Stimulated activated naive CD4-positive, alpha-beta T cell treated with Interleukin-2 at 50 U/mL for 16 hours (primary cell): ENCODE results near the gene LZTFL1.

Experiments
- DNase-seq: peaks from one replicate; lab custom pipeline; 2025; lab: John Stamatoyannopoulos, UW

LZTFL1 gene, protein sequence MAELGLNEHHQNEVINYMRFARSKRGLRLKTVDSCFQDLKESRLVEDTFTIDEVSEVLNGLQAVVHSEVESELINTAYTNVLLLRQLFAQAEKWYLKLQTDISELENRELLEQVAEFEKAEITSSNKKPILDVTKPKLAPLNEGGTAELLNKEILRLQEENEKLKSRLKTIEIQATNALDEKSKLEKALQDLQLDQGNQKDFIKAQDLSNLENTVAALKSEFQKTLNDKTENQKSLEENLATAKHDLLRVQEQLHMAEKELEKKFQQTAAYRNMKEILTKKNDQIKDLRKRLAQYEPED

DNA sequence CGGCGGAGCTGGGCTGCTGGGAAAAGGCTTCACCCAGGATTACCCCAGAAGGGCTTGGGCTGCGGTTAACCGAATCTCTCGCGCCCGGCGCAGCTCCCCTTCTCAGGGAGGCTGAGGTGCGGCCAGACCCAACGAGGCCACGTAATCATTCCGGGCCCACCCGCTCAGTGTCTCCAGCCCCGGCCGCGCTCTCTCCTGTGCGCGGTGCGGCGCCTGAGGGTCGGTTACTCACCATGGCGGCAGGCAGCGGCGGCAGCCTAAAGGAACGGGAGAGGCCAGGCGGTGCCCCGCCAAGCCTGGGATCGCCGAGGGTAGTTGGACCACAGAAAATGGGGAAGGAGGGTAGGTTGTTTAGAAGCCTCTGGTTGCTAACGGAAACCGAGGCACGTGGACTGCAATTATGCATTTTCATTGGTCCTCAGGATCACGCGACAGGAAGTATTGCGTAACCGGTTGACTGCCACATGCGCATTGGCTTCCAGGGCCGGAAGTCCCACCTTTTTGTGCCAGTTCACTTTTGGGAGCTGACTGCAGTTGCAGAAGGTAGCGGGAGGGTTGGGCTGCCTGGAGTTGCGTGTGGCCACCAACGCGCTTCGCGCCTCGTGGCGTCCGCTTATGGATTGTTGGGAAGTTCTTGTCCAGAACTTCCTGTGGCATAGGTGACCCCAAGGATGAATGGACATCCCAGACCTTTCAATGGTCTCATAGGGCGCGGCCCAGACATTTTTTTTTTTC lies at the start of gene LZTFL1:
Gene LZTFL1, minus strand, starts transcription at position 363 of the 735 bp plus-strand sequence. Its CDS starts 128 bp downstream, at position 235.
- DNase-seq = peak; percentile 90

DNA sequence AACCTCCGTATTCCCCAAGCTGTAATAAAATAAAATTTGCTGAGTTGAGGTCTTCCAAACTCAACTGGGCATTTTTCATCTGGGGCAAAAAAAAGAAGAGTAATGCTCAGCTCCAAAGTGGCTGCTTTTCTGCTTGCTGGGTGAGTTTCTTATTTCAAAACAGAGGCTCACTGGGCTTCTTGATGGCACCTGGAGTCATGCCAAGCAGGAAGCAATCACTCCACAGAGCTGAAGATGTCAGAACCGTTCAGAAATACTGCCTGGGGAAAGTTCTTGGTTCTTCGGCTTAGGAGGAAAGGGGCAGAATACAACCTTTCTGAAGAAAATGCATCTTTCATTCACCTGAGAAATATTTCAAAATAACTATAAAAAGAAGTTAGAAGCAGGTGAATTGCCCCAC lies 48.5 kb upstream of the LZTFL1 start:
- no peak for DNase-seq

DNA sequence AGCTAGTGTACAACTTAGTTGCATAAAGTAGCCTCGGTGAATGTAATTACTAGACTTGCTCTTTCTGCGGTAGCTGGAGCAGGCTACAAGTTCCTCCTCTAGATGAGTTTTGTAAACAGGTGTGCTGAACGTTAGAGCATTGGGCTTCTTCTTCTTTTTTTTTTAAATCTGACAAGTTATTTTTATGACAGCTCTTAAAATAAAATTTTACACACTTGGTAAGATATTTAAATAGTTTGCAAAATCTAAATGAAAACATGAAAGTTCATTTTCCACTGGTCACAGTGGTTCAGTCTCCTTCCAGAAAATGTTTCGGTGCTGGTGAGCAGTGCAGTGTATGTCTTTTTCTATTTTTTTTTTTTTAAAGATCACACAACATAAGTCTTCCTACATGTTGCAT lies 47.4 kb upstream of the LZTFL1 start:
- DNase-seq = no peak

DNA sequence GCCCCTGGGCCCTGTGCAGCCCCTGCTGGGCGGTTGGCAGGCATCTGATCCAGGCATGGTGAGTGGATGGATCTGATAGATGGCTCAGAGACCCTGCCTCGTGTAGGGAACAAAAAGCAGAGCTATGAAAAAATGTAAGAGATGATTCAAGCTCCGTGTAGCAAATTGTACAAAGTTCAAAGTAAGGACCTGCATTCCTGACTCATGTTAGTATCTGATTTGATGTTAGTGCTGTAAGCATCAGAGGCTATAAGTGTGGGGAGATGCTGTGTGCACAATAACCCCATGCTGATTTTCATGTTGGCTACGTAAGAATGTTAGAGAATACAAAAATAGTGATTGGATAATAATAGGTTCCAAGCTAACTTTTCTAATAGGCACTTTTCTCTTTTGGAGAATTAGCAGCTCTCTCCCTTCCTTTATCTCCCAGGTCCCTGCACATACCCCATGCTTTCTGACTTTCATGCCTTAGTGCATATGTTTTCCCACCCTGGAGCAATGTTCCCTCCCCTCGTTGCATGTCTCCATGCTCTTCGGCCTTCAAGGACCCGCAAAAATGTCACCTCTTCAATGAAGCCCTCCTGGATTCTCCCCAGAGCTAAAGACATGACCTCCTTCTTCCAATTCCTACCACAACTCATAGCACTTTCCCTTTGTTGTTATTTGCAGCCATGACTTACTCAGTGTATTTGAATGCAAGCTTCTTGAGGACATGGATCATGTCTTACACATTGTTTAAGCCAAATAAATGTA lies 46.0 kb upstream of the LZTFL1 start:
- DNase-seq = no peak

DNA sequence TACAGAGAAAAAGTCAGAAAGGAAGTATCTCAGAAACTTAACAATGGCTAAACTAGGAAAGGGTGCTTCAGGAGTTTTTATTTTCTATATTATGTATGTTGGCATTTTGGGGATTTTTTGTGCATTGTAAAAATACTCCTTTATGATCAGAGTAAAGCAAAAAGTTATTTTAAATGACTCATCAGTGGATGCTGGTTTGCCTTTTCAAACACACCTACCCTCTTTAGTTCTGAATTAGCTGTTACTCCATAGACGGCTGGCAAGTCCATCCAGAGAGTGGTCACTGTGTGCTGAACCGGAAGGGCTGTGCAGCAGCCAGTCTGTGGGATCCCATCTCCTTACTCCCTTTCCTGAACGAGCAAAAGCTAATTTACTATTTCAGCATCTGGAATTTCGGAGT lies 45.4 kb upstream of the LZTFL1 start:
- no peak for DNase-seq

DNA sequence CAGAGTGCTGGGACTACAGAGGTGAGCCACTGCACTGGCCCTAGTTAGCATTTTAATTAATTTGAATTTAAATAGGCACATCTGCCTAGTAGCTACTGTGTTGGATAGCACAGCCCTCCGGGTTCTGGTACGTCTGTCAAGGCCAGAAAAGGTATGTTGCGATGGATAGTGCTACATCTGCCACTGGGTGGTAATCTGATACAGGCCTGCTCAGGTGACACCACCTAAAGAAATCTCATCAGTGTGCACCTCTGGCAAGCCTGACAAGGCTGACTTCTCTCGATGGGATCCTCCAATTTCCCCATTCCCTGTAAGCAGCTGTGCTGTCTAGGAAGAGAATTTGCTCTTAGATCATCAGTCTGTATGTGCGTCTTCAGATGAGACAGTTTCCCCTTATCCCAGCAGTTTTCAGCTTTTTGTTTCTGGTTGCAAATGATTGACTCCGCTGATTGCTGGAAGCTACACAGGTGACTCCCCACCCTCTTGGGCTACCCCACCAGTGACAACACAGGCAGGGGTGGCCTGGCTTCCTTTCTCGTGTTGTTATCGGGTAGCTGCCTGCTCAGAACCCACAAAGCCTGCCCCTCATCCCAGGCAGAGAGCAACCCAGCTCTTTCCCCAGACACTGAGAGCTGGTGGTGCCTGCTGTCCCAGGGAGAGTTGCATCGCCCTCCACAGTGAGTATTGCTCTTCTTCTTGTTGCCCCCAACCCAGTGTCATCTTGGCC lies 44.2 kb upstream of the LZTFL1 start, which contains the start of gene CCR9:
Gene CCR9, plus strand, starts transcription at position 565 of the 727 bp plus-strand sequence. CDS start 8,391 bp downstream, outside the sequence.
- no peak for DNase-seq

DNA sequence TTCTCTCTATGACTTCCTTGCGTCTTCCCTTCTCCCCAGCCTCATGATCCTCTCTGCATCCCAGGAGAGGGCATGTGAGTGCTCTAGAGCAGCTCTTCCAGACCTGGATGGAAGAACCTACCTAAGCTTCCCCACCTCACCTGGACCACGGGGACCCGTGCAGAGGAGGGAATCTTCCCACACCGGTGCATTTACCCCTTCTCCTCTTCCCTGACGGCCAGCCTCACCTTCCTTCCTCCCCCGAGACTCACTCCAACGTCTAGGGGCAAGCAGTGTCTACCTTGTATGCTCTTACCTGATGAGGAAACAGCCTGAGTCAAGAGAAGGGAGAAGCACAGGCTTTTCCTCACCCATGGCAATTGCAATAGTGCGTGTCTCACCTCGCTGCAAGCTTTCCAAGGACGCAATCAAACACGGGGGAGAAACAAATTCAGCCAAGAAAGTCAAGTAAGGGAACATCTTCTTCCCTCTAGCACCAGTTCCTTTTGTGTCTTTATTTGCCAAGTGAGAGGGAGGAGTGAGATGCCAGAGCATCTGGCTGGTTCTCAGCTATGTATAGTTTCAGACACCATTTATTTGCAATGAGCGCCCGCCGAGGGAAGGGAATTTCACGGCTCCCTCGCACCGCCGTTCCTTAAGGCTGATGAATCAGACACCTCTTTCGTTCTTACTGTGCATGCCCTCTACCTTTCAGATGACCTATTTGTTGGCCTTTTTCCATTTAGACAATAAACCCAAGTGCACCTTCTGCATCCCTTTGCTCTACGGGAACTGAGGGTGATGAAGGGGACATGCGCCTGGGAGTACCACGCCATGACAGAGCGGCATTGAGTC lies 42.7 kb upstream of the LZTFL1 start:
- peak; percentile 10 for DNase-seq

DNA sequence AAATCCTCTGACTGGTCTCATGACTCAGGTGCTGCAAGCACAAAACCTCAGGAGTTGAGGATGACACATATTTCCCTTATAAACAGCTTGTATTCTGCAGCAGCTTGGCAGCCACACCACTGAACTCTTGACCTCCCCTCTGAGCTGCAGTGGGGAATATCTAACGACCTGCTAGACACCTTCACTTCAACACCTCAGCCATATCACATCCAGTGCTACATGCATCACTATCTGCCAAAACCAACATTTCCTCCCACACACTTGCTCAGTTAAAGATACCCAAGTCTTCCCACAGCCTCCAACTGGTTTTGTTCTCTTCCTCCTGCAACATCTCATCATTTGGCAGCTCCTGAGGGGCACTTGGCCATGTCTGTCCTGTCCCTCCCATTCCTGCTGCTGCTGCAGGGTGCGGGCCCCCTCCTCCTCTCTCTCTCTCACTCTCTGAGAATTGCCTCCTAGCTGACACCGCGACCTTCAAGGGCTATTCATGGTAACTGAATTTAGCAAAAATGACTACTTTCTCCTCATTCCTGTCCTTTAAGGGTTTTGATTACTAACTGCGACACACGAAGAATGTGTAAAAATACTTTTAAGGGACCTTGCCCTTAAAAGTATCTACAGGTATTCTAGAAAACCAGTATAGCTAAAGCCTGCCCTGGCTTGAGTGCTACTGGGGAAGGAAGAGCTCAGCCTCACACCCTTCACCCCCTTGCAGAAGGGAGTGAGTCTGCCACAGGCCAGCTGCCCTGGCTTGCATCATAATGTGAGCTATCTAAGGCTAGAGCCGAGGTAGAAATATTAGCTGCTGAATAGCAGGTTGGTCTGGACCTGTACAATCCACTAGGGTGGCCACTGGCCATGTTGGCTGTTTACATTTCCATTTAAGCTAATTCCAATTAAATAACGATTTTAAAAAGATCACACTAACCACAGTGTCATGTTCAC lies 39.4 kb upstream of the LZTFL1 start:
- DNase-seq = peak; percentile 37

DNA sequence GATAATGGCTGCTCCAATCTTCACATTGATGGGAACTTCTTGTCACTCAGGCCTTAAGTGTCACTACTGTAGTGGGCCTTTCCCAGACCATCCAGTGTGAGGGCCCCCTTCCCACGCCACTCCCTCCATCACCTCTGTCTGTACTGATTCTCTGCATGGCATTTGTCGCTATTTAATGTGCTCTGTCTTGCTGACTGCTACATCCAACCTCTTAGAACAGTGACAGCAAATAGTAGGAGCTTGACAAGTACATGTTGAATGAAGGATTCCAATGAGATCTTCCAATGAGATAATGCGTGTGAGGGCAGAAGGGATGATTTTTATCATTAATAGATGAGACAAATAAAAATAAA lies 38.8 kb upstream of the LZTFL1 start:
- DNase-seq = no peak

DNA sequence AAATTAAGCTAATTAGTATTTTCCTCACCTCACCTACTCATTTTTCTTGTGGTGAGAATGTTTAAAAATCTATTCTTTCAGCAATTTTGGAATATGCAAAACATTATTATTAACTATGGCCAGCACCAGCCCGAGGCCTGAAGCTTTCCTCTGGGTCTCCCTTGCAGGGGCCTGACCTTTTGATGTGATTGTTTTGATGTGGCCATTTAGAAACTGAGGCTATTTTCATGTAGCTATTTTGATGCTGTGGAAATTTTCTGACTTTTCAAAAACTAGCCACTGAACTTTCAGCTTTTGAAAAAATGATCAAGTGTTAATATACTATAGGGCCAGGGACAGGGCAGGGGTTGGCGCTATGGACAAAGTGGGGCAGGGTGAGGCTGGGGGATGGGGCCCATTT lies 36.2 kb upstream of the LZTFL1 start:
- DNase-seq = no peak

DNA sequence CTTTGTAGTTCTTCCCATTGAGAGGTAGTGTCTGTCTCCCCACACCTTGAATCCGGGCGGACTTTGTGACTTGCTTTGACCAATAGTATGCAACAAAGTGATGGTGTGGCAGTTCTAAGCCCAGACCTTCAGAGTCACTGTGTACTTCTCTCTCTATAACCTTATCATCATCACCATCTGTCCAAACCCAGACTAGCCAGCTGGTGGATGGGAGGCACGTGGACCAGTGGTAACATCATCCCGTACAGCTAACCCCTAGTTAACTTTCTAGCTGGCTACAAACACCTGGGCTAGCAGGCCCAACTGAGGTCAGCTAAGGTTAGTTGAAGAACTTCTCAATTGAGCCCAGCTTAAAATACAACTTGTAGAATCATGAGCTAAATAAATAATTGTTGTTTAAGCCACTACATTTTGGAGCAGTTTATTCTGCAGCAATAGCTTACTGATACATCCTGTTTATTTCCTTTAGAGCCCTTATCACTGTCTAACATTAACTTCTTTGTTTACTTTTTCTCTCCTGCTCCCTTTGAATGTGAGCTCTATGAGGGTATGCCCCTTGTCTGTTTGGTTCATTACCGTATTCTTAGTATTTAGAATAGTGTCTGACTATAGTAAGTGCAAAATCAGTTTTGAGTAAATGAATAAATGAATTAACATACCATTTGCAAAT lies 32.9 kb upstream of the LZTFL1 start:
- no peak for DNase-seq

DNA sequence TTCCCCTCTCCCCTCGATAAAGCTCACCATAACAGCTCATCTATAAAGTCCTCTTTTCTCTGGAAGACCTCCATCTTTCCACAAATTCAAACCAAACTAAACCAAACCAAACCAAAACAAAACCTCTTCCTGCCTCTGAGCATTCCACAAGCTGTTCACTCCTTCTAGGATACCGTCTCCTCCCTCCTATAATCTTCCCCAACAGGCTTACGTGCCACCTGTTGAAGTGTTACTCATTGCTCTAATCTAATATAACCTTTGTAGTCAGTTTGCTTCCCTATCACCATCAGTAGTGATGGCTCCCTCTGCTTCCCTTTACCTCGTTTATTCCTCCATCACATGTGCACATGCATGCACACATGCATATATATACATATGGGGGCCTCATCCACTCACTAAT lies 31.7 kb upstream of the LZTFL1 start:
- DNase-seq = no peak

DNA sequence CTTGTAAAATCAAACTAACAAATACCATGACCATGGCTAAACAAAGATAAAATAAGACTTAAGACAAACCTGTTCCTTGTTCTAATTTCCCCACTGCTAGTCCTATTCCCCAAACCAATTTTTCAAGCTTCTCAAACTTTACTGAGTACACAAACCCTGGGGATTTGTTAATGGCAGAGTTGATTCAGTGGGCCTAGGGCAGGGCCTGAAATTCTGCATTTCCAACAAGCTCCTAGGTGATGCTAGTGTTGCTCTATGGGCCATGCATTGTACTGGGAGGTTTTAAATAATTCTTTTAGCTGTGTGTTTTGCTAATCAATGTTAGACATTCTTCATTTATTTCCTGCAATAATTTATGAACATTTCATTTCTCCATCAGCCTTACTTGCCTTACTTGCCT lies 31.1 kb upstream of the LZTFL1 start:
- DNase-seq = no peak

DNA sequence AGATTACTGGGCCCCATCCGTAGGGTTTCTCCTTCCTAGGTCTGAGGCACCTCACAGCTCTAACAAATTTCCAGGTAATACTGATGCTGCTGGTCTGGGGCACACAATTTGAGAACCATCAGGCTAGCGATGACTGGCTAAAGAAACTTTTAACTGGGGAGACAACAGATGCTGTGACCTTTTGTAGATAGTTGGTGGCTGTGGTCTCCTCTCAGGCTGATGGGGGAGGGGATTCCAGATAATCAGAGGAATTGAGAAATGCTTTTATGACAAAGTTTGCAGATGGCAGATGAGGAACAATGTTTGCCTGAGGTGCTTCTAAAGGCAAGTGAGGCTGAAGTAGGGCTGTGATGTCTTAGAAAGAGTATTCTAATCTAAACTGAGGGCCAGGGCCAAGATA lies 30.6 kb upstream of the LZTFL1 start:
- DNase-seq = no peak

DNA sequence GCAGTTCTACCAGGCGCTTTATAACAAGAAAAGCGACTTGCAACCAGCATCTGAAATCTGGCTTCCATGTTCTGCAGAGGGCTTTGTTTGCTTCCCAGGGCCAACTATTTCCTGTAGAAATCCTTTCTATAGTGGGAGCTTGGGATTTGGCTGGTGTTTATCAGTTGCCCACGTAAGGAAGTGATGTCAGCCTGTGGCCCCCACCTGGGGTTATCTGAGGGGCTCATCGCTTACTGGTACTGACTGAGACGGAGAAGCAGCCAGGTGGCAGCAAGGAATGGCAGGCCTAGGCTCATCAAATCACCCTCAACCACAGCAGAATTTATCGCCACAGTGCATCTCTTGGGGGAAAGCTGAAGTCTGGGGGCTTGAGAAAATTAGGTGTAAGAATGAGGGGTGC lies 29.9 kb upstream of the LZTFL1 start:
- no peak for DNase-seq

DNA sequence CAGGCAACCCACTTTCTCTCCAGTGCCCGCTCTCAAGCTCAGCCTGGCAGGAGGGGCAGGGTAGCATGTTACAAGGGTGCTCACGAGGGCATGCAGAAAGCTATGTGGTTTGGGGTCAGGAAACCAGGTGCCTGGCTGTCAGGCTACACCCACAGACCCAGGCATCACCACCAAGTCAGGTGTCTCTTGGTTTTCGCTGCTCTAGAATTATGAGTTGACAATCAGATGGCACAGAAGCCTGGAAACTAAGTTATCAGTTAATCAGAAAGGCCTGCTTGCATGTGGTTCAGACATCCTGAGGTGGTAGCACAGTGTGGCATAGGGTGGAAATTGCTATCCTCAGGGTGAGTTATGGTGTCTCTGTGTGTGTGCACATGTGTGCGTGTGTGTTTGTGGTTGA lies 28.2 kb upstream of the LZTFL1 start:
- peak; percentile 70 for DNase-seq

DNA sequence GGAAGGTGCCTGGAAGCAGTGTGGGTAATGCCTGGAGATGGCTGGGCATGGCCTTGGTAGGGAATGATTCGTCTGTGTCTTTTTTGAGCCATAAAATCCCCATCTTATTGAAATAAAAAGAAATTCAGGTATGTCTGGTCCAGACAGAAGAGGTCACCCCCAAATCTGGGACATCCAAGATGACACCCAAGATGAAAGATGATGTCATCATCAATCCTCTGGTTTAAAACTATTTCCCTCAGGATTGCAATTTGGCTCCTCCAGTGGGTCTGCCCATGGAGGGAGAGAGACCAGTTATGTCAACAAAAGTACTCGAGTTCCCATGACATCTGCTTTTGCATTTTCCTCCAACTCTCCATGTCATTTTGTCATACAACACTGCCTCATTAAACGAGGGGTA lies 27.7 kb upstream of the LZTFL1 start:
- no peak for DNase-seq

DNA sequence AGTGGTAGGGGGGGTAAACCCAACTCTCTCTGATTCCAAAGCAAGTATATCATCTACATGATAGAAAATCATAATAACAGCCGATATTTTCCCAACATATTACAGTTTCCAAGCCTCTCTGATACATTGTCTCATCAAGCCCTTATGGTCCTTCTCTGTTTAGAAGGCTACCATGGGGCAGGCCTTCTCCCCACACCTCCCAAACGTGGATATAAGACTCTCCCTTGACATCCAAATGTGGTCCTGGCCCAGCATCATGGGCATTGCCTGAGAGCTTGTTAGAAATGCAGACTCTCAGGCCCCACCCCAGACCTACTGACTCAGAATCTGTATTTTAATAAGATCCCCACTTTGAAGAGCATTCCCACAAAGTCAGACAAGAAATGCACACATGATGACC lies 26.7 kb upstream of the LZTFL1 start:
- no peak for DNase-seq

DNA sequence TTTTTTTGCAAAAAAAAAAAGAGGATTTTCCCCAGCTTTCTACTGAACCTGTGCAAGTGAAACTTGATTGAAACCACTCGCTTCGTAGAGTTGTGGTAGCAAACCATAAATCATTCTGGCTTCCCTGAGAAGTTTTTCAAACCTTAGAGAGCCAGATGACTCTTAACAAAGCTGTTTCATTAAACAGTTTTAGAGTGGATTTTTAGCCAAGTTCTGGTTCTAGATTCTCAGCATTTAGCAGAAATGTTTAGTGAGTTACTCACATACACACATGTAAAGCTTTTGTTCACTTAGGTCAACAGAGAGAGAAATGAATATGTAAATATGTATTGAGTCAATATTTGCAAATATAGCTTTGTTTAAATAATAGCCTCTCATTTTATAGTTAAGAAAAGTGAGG lies 26.3 kb upstream of the LZTFL1 start:
- no peak for DNase-seq

DNA sequence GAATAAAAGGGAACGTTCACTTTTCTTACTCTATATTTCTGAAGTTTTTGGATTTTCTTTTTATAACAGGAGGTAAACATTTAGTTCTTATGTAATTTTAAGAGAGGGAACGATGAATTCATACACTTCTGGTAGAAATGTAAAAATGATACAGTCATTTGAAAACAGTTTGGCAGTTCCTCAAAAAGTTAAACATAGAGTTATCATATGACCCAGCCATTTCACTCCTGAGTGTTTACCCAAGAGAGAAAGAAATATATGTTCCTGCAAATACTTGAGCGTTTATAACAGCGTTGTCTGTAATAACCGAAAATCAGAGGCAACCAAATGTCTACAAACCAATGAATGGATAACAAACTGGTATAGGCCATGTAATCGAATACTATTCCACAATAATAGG lies 23.6 kb upstream of the LZTFL1 start:
- DNase-seq = no peak
